Astrocyte (in vitro differentiated cells and primary cell): ENCODE data around the gene EGFLAM.

Experiments used
- EZH2 ChIP-seq: IDR thresholded peaks from 2 replicates; pipeline ENCODE4 v1.6.1; 2012; ENCODE audit warnings: mild to moderate bottlenecking, low read length, inconsistent platforms; ENCODE audit not compliant: insufficient read depth
- TF ChIP-seq, protein P1 (sequence below): IDR thresholded peaks from 2 replicates; pipeline ENCODE4 v1.5.1; 2011; ENCODE audit warnings: low read depth, mild to moderate bottlenecking, inconsistent platforms, low read length, moderate library complexity; ENCODE audit not compliant: insufficient read depth

- TF ChIP-seq, protein P1, sequence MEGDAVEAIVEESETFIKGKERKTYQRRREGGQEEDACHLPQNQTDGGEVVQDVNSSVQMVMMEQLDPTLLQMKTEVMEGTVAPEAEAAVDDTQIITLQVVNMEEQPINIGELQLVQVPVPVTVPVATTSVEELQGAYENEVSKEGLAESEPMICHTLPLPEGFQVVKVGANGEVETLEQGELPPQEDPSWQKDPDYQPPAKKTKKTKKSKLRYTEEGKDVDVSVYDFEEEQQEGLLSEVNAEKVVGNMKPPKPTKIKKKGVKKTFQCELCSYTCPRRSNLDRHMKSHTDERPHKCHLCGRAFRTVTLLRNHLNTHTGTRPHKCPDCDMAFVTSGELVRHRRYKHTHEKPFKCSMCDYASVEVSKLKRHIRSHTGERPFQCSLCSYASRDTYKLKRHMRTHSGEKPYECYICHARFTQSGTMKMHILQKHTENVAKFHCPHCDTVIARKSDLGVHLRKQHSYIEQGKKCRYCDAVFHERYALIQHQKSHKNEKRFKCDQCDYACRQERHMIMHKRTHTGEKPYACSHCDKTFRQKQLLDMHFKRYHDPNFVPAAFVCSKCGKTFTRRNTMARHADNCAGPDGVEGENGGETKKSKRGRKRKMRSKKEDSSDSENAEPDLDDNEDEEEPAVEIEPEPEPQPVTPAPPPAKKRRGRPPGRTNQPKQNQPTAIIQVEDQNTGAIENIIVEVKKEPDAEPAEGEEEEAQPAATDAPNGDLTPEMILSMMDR: no peak
- no peak for TF ChIP-seq EZH2
Measured at GRCh38 chr5:38450627-38451026, 192.3 kb downstream of the EGFLAM start.
